Measurements from ENCODE around the gene QSER1.

DNA sequence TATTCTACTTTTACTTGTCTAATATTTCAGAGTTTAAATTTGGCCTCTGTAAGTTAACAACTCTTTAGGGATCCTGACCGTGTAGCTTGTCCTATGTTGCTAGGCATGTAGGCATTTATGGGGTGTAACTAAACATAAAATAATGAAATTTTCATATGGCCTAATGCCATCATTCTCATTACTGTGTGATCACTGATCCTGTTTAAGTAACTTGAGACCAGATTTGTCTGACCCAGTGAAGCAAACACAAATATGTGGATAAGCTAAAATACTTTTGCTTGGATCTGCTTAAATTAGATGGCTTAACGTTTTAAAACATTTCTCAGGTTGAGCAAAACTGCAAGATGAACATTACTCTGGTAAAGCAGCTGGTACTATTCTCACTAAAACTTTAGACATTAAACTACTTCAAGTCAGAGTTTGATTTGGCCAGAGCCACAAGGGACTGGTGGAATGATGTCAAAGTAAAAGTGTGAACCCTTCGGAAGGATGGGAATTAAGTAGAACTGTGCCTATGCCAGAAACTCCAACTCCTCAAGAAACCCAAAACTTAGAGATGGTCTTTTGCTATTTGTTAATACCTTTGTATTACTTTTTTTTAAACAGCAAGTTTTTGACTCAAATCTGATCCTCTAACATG is 12.5 kb downstream of the QSER1 start:
- TF ChIP-seq GATA2 (IDR thresholded peaks at IDR 0.05; ENCODE audit: low read depth, low read length), result no peak
- no peak for TF ChIP-seq GATA3 (IDR thresholded peaks at IDR 0.05; ENCODE audit: low read depth, low read length)
